B cell (primary cell): ENCODE measurements around the gene CBLN1. TPM values are rescaled to one million over a fixed set of nuclear protein-coding genes. Genes with fewer than 3 reads are reported as not detected.

Experiments
- polyA plus RNA-seq: library from polyadenylated mRNA; depleted of rRNA; stranded (reverse); fragments of >200 nt; gene quantifications from 2 replicates; pipeline ENCODE4 v1.2.3, GENCODE V29; 2012
- total RNA-seq, 2 donors: library from RNA; stranded (reverse); fragments of 120-200 nt in 1 of 2; gene quantifications; 1 replicate in 1 of 2; 2 replicates in 1 of 2; pipeline versions ENCODE4 v1.2.3 to v1.2.4, GENCODE V29; 2013 to 2022

Gene CBLN1
- total and polyA plus RNA-seq, 2 donors (not counting 1 experiment from before 2014, with no cell fraction given), result not detected

Other genes starting within 250 kb of the CBLN1 start
- not detected in 2 replicates for gene C16orf78, start 92.0 kb upstream of the CBLN1 start, total RNA-seq
- gene C16orf78, start 92.0 kb upstream of the CBLN1 start, polyA plus RNA-seq, result not detected in 2 replicates